ENCODE measurements around the gene ZNF888. TPM values are rescaled to one million over a fixed set of nuclear protein-coding genes. Genes with fewer than 3 reads are reported as not detected.
"Not testable (repeated sequence)": the region's sequence is repeated elsewhere in the genome, so short reads cannot be mapped to it uniquely, and the experiment has no call there.

ZNF888 gene
- polyA plus RNA-seq, 1 experiment = 2.2 TPM

GRCh38 chr19:52938761-52939160, 15.5 kb upstream of the ZNF888 start:
- Histone ChIP-seq H3K9me3 (ENCODE audit: control insufficient read depth, insufficient read depth, low read length) (peaks cover 13% of the 10 kb centered on the region), H3K27ac (ENCODE audit: low read depth, low read length) (no peak overlapping the region), H3K27me3 (ENCODE audit: control insufficient read depth, insufficient read depth, low read length) (no peaks in the 10 kb centered on the region), H3K4me3 (ENCODE audit: low read depth, low read length) (no peak overlapping the region)
- ChIA-PET CTCF (no interaction called here), POLR2A (no interaction called here)
- DNase-seq (ENCODE audit: low read depth, low spot score) = no peak
- TF ChIP-seq, protein P1, sequence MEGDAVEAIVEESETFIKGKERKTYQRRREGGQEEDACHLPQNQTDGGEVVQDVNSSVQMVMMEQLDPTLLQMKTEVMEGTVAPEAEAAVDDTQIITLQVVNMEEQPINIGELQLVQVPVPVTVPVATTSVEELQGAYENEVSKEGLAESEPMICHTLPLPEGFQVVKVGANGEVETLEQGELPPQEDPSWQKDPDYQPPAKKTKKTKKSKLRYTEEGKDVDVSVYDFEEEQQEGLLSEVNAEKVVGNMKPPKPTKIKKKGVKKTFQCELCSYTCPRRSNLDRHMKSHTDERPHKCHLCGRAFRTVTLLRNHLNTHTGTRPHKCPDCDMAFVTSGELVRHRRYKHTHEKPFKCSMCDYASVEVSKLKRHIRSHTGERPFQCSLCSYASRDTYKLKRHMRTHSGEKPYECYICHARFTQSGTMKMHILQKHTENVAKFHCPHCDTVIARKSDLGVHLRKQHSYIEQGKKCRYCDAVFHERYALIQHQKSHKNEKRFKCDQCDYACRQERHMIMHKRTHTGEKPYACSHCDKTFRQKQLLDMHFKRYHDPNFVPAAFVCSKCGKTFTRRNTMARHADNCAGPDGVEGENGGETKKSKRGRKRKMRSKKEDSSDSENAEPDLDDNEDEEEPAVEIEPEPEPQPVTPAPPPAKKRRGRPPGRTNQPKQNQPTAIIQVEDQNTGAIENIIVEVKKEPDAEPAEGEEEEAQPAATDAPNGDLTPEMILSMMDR (IDR thresholded peaks at IDR 0.05; ENCODE audit: low read depth, low read length) = no peak

DNA sequence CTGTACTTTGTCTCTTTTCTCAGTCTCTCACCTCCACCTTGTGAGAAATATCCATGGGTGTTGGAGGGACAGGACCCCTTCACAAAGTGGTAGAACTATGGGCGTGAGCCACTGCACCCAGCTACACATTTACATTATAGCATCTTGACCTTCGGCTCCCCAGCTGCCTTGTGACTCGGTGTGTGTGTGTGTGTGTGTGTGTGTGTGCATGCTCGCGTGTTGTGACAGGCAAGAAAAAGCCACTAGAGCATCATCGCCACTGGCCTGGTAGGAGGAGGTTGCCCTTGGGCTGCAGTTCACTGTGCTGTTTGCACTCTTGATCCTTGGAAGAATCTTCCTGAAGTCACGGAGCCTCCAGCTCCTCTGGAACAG, 13.7 kb upstream of the ZNF888 start:
- ChIA-PET POLR2A (no interaction called here), CTCF (interaction anchor here (1.6 kb wide), 1 partner anchor 57 kb away, joined by 3 read pairs; no protein-coding TSS in a partner anchor)
- Histone ChIP-seq H3K27me3 (ENCODE audit: control insufficient read depth, insufficient read depth, low read length) (no peaks in the 10 kb centered on the region), H3K9me3 (ENCODE audit: control insufficient read depth, insufficient read depth, low read length) (peaks cover 8% of the 10 kb centered on the region), H3K27ac (ENCODE audit: low read depth, low read length) (no peak overlapping the region), H3K4me3 (ENCODE audit: low read depth, low read length) (no peak overlapping the region)
- no peak for DNase-seq (ENCODE audit: low read depth, low spot score)
- TF ChIP-seq, protein P1 (IDR thresholded peaks at IDR 0.05; ENCODE audit: low read depth, low read length) = no peak

DNA sequence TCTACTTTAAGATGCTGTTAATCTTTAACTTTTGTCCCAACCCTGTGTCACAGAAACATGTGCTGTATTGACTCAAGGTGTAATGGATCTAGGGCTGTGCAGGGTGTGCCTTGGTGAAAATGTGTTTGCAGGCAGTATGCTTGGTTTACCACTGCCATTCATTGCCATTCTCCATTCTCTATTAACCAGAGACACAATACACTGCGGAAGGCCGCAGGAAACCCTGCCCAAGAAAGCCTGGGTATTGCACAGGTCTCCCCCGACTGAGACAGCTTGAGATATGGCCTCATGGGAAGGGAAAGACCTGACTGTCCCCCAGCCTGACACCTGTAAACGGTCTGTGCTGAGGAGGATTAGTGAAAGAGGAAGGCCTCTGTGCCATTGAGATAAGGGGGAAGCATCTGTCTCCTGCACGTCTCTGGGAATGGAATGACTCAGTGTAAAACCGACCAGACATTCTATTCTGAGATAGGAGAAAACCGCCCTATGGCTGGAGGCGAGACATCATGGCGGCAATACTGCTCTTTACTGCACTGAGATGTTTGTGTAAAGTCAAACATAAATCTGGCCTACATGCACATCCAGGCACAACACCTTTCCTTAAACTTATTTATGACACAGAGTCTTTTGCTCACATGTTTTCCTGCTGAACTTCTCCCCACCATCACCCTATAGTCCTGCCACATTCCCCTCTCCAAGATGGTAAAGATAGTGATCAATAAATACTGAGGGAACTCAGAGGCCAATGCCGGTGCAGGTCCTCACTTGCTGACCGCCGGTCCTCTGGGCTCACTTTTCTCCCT, 13.1 kb upstream of the ZNF888 start:
- TF ChIP-seq, protein P1 (IDR thresholded peaks at IDR 0.05; ENCODE audit: low read depth, low read length) = no peak
- Histone ChIP-seq H3K27ac (ENCODE audit: low read depth, low read length) (no peak overlapping the region), H3K27me3 (ENCODE audit: control insufficient read depth, insufficient read depth, low read length) (no peaks in the 10 kb centered on the region), H3K4me3 (ENCODE audit: low read depth, low read length) (no peak overlapping the region), H3K9me3 (ENCODE audit: control insufficient read depth, insufficient read depth, low read length) (peaks cover 8% of the 10 kb centered on the region)
- POLR2A ChIA-PET = no interaction called here
- CTCF ChIA-PET = no interaction called here
- DNase-seq (ENCODE audit: low read depth, low spot score) = no peak

GRCh38 chr19:52935434-52935833, 12.2 kb upstream of the ZNF888 start:
- H3K27me3 ChIP-seq (ENCODE audit: control insufficient read depth, insufficient read depth, low read length) = no peaks in the 10 kb centered on the region
- no peak overlapping the region for H3K27ac ChIP-seq (ENCODE audit: low read depth, low read length)
- no peak overlapping the region for H3K4me3 ChIP-seq (ENCODE audit: low read depth, low read length)
- no peak for DNase-seq (ENCODE audit: low read depth, low spot score)
- TF ChIP-seq, protein P1 (IDR thresholded peaks at IDR 0.05; ENCODE audit: low read depth, low read length) = no peak
- POLR2A ChIA-PET = no interaction called here
- peaks cover 8% of the 10 kb centered on the region for H3K9me3 ChIP-seq (ENCODE audit: control insufficient read depth, insufficient read depth, low read length)
- CTCF ChIA-PET = no interaction called here

DNA sequence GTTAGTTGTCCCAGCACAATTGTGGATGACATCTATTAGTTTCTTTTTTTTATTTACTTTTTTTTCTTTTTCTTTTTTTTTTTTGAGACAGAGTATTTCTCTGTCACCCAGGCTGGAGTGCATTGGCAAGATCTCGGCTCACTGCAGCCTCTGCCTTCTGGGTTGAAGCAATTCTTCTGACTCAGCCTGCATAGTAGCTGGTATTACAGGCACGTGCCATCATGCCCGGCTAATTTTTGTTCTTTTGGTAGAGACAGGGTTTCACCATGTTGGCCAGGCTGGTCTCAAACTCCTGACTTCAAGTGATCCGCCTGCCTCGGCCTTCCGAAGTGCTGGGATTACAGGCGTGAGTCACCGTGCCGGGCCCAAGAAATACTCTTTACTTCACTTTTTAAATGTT, 1.4 kb upstream of the ZNF888 start:
- POLR2A ChIA-PET; CTCF ChIA-PET; H3K9me3 ChIP-seq (ENCODE audit: control insufficient read depth, insufficient read depth, low read length); DNase-seq (ENCODE audit: low read depth, low spot score); H3K27ac ChIP-seq (ENCODE audit: low read depth, low read length); H3K27me3 ChIP-seq (ENCODE audit: control insufficient read depth, insufficient read depth, low read length); H3K4me3 ChIP-seq (ENCODE audit: low read depth, low read length): not testable (repeated sequence)
